Kidney epithelial cell (primary cell): ENCODE results near the gene C4orf50. TPM values are rescaled to one million over a fixed set of nuclear protein-coding genes. Genes with fewer than 3 reads are reported as not detected.

Experiments
- DNase-seq: peaks from one replicate; pipeline ENCODE4 v3.0.0-alpha.2; 2010; ENCODE audit warnings: low read depth
- H3K27me3 ChIP-seq: 2 replicates; pipeline ENCODE4 v1.6.0; 2011; ENCODE audit warnings: low read length; ENCODE audit not compliant: control insufficient read depth, insufficient read depth
- H3K36me3 ChIP-seq: 2 replicates; pipeline ENCODE4 v1.5.1; 2011; ENCODE audit warnings: low read length; ENCODE audit not compliant: control insufficient read depth, insufficient read depth
- H3K4me3 ChIP-seq: 2 replicates; pipeline ENCODE4 v1.5.1; 2011; ENCODE audit warnings: low read depth, mild to moderate bottlenecking, control low read depth, low read length
- CTCF ChIP-seq: IDR thresholded peaks from 2 replicates; pipeline ENCODE4 v1.5.1; 2011; ENCODE audit warnings: mild to moderate bottlenecking, moderate library complexity, low read length, control low read depth, inconsistent platforms; ENCODE audit not compliant: insufficient read depth, poor library complexity, severe bottlenecking
- total RNA-seq: library from RNA; depleted of rRNA; stranded (reverse); fragments of >200 nt; gene quantifications from 2 replicates; pipeline ENCODE4 v1.2.3, GENCODE V29; 2015

Gene C4orf50
- total RNA-seq, 1 donor from 2014 or later, result not detected

GRCh38 chr4:5959211-5959982, 58.8 kb downstream of the C4orf50 start:
- Histone ChIP-seq H3K27me3 (peaks cover 2% of the 10 kb centered on the region), H3K36me3 (no peaks in the 10 kb centered on the region), H3K4me3 (no peak overlapping the region)
- DNase-seq, result no peak
- TF ChIP-seq CTCF, result no peak

GRCh38 chr4:5958199-5958735, 60.0 kb downstream of the C4orf50 start:
- DNase-seq, result no peak
- no peaks in the 10 kb centered on the region for H3K36me3 ChIP-seq
- no peak overlapping the region for H3K4me3 ChIP-seq
- TF ChIP-seq CTCF, result no peak
- peaks cover 2% of the 10 kb centered on the region for H3K27me3 ChIP-seq

- Histone ChIP-seq H3K4me3 (no peak overlapping the region), H3K27me3 (peaks cover 2% of the 10 kb centered on the region), H3K36me3 (no peaks in the 10 kb centered on the region)
- no peak for DNase-seq
- TF ChIP-seq CTCF, result no peak
These were observed 61.2 kb downstream of the C4orf50 start for GRCh38 chr4:5957076-5957475.

GRCh38 chr4:5956285-5957021, 61.8 kb downstream of the C4orf50 start:
- no peak for DNase-seq
- Histone ChIP-seq H3K4me3 (no peak overlapping the region), H3K36me3 (no peaks in the 10 kb centered on the region), H3K27me3 (peaks cover 2% of the 10 kb centered on the region)
- TF ChIP-seq CTCF, result no peak

GRCh38 chr4:5955856-5956255, 62.4 kb downstream of the C4orf50 start:
- no peak overlapping the region for H3K4me3 ChIP-seq
- TF ChIP-seq CTCF, result no peak
- DNase-seq, result no peak
- H3K36me3 ChIP-seq, result no peaks in the 10 kb centered on the region
- H3K27me3 ChIP-seq, result peaks cover 2% of the 10 kb centered on the region
